HCT116 (cell line): Measurements from ENCODE around the gene TBC1D32. TPM values are rescaled to one million over a fixed set of nuclear protein-coding genes. Genes with fewer than 3 reads are reported as not detected.
"Not testable (repeated sequence)": the region's sequence is repeated elsewhere in the genome, so short reads cannot be mapped to it uniquely, and the experiment has no call there.

ENCODE experiments used
- ATAC-seq: fragments of 200-7000 bp; cut with Tn5 transposase; 2 replicates; pipeline ENCODE4 v1.9.1; 2020; ENCODE audit warnings: mild to moderate bottlenecking, moderate library complexity
- BruUV-seq: library from RNA; stranded (reverse); fragments of 400-500 nt; replicated peaks from 2 replicates; lab custom pipeline; 2021; lab: Mats Ljungman, UMichigan
- CTCF ChIA-PET: fragments of 300-600 bp; sonication (Branson Sonifier 250); formaldehyde crosslinking; loops from one replicate; lab custom pipeline; 2021; ENCODE audit warnings: antibody characterized with exemption; lab: Charles Lee
- POLR2A ChIA-PET: fragments of 300-600, 350-600 bp; sonication (Branson Sonifier 250); formaldehyde crosslinking; loops from one replicate; lab custom pipeline; 2021; ENCODE audit warnings: antibody characterized with exemption; lab: Charles Lee
- RAD21 ChIA-PET, 2 experiments: fragments of 300-600 bp; sonication (Branson Sonifier 250); formaldehyde crosslinking; loops; one replicate each; lab custom pipeline; 2023; ENCODE audit warnings: low total read pairs in 2 of 2; ENCODE audit not compliant: uncharacterized antibody in 2 of 2, unreplicated experiment in 2 of 2, low non-redundant PET in 1 of 2; lab: Charles Lee
- DNase-seq: peaks from one replicate; pipeline ENCODE4 v3.0.0-alpha.2; 2010; ENCODE audit warnings: low read depth, low spot score
- H2AFZ ChIP-seq: fragments of 200-600 bp; shearing (Covaris generic), sonication (generic); 2 replicates; pipeline ENCODE4 v1.6.1; 2017; ENCODE audit warnings: low read depth, mixed run types, mixed read lengths, antibody characterized with exemption, low read length; ENCODE audit not compliant: poor library complexity, severe bottlenecking
- H3K27ac ChIP-seq: 2 replicates; pipeline ENCODE4 v1.5.1; 2012; ENCODE audit warnings: low read depth, low read length
- H3K27me3 ChIP-seq: fragments of 200-600 bp; sonication (generic); 2 replicates; pipeline ENCODE4 v1.6.1; 2016; ENCODE audit warnings: mixed run types, low read length, mixed read lengths; ENCODE audit not compliant: insufficient read depth
- H3K36me3 ChIP-seq, 2 experiments: fragments of 200-500 bp in 1 of 2; fragments of 200-600 bp in 1 of 2; sonication (Bioruptor generic) in 1 of 2; sonication (generic) in 1 of 2; 2 replicates each; pipeline versions ENCODE4 v1.5.1 to v1.6.1; 2014 to 2016; ENCODE audit warnings: low read length in 2 of 2, inconsistent platforms in 1 of 2, mixed read lengths in 1 of 2, mixed run types in 1 of 2; ENCODE audit not compliant: insufficient read depth in 2 of 2, control insufficient read depth in 1 of 2
- H3K4me1 ChIP-seq, 2 experiments: fragments of 200-600 bp in 1 of 2; sonication (generic) in 1 of 2; 2 replicates each; pipeline versions ENCODE4 v1.5.1 to v1.6.1; 2012 to 2017; ENCODE audit warnings: low read length in 2 of 2, inconsistent platforms in 1 of 2, mild to moderate bottlenecking in 1 of 2, mixed read lengths in 1 of 2, mixed run types in 1 of 2, moderate library complexity in 1 of 2; ENCODE audit not compliant: insufficient read depth in 2 of 2, control insufficient read depth in 1 of 2
- H3K4me2 ChIP-seq: fragments of 200-600 bp; sonication (generic); 2 replicates; pipeline ENCODE4 v1.6.1; 2017; ENCODE audit warnings: mixed run types, low read length, mixed read lengths
- H3K4me3 ChIP-seq, 2 experiments: fragments of 200-600 bp in 1 of 2; sonication (generic) in 1 of 2; replicated peaks in 1 of 2; 2 replicates each; pipeline ENCODE4 v1.5.1; 2011 to 2016; ENCODE audit warnings: low read length in 2 of 2, control low read depth in 1 of 2, low read depth in 1 of 2, mild to moderate bottlenecking in 1 of 2, mixed read lengths in 1 of 2, mixed run types in 1 of 2
- H3K79me2 ChIP-seq: fragments of 200-600 bp; sonication (generic); 2 replicates; pipeline ENCODE4 v1.6.1; 2017; ENCODE audit warnings: mild to moderate bottlenecking, mixed run types, low read length, moderate library complexity, mixed read lengths; ENCODE audit not compliant: insufficient read depth
- H3K9ac ChIP-seq: fragments of 200-600 bp; sonication (generic); 2 replicates; pipeline ENCODE4 v1.6.1; 2016; ENCODE audit warnings: low read length, mixed read lengths
- H3K9me2 ChIP-seq: fragments of 200-600 bp; sonication (generic), shearing (Covaris generic); 2 replicates; pipeline ENCODE4 v1.6.1; 2017; ENCODE audit warnings: mixed run types, mild to moderate bottlenecking, moderate library complexity; ENCODE audit not compliant: insufficient read depth
- H3K9me3 ChIP-seq, 2 experiments: fragments of 200-500 bp in 1 of 2; fragments of 200-600 bp in 1 of 2; sonication (Bioruptor generic) in 1 of 2; sonication (generic) in 1 of 2; 2 replicates each; pipeline ENCODE4 v1.6.1; 2014 to 2017; ENCODE audit warnings: low read length in 2 of 2, mixed read lengths in 2 of 2, inconsistent platforms in 1 of 2, low read depth in 1 of 2, mild to moderate bottlenecking in 1 of 2, mixed run types in 1 of 2, moderate library complexity in 1 of 2; ENCODE audit not compliant: control insufficient read depth in 1 of 2, insufficient read depth in 1 of 2
- H4K20me1 ChIP-seq: fragments of 200-600 bp; sonication (generic), shearing (Covaris generic); 2 replicates; pipeline ENCODE4 v1.6.1; 2017; ENCODE audit warnings: mixed run types, mild to moderate bottlenecking, moderate library complexity; ENCODE audit not compliant: insufficient read depth
- intact Hi-C: fragments of 100-400 bp; cut with micrococcal nuclease; formaldehyde crosslinking; loops from 2 replicates; pipeline ENCODE4 v1.10.0; 2022
- total RNA-seq: library from RNA; stranded (reverse); gene quantifications from one replicate; pipeline ENCODE4 v1.2.1, GENCODE V29; 2021; ENCODE audit not compliant: unreplicated experiment
- TF ChIP-seq, protein P1 (sequence below), 3 experiments: fragments of 200-600 bp in 1 of 3; sonication (generic) in 1 of 3; IDR thresholded peaks in 2 of 3; conservative IDR thresholded peaks in 1 of 3; 2 replicates each; pipeline ENCODE4 v1.5.1; 2012 to 2017; ENCODE audit warnings: low read depth in 2 of 3, low read length in 2 of 3, antibody characterized with exemption in 1 of 3, borderline replicate concordance in 1 of 3, control low read depth in 1 of 3, mild to moderate bottlenecking in 1 of 3, mixed read lengths in 1 of 3, mixed run types in 1 of 3, moderate library complexity in 1 of 3; ENCODE audit not compliant: insufficient read depth in 1 of 3

TBC1D32 gene
- total RNA-seq, 1 experiment from 2014 or later = 13.8 TPM

DNA sequence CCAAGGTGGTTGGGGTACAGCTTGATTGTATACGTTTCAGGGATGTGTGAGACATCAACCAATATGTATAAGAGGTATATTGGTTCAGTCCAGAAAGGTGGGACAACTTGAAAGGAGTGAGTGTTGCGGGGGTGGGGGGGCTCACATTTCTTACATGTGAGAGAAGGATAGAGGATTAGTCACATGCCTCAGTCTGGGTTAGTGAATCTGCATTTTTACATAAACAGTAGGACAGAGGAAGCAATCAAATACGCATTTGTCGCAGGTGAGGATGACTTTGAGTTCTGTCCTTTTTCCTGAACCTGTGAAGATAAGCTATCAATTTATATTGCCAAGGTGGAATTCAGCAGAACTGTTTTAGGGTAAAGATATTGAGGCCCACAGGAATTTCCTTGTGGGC, 42.1 kb upstream of the TBC1D32 start:
- Histone ChIP-seq H3K27me3 (no peaks in the 10 kb centered on the region), H4K20me1 (no peaks in the 10 kb centered on the region), H3K9me2 (no peaks in the 10 kb centered on the region), H3K79me2 (no peaks in the 10 kb centered on the region), H3K4me1 (no peaks in the 10 kb centered on the region), H3K27ac (no peak overlapping the region), H3K4me3 (no peak overlapping the region), H3K9ac (no peak overlapping the region), H3K9me3 (no peaks in the 10 kb centered on the region), H2AFZ (no peak overlapping the region), H3K4me2 (no peak overlapping the region), H3K36me3 (no peaks in the 10 kb centered on the region)
- DNase-seq = no peak
- CTCF ChIA-PET = no interaction called here
- POLR2A ChIA-PET = no interaction called here
- TF ChIP-seq, protein P1, sequence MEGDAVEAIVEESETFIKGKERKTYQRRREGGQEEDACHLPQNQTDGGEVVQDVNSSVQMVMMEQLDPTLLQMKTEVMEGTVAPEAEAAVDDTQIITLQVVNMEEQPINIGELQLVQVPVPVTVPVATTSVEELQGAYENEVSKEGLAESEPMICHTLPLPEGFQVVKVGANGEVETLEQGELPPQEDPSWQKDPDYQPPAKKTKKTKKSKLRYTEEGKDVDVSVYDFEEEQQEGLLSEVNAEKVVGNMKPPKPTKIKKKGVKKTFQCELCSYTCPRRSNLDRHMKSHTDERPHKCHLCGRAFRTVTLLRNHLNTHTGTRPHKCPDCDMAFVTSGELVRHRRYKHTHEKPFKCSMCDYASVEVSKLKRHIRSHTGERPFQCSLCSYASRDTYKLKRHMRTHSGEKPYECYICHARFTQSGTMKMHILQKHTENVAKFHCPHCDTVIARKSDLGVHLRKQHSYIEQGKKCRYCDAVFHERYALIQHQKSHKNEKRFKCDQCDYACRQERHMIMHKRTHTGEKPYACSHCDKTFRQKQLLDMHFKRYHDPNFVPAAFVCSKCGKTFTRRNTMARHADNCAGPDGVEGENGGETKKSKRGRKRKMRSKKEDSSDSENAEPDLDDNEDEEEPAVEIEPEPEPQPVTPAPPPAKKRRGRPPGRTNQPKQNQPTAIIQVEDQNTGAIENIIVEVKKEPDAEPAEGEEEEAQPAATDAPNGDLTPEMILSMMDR (IDR thresholded peaks at IDR 0.05 in 2 of 3, conservative IDR thresholded peaks at IDR 0.05 in 1 of 3; ENCODE audit: borderline replicate concordance in 1 of 3, insufficient read depth in 1 of 3, low read depth in 2 of 3, low read length in 2 of 3) = no peak
- RAD21 ChIA-PET = interaction anchor here in 1 of 2 experiments (0.7 kb wide), 1 partner anchor 521 kb away, joined by 3 read pairs; no protein-coding TSS in a partner anchor
- no peak for ATAC-seq
- intact Hi-C loops = no loop called here
- BruUV-seq = no TSS peak

DNA sequence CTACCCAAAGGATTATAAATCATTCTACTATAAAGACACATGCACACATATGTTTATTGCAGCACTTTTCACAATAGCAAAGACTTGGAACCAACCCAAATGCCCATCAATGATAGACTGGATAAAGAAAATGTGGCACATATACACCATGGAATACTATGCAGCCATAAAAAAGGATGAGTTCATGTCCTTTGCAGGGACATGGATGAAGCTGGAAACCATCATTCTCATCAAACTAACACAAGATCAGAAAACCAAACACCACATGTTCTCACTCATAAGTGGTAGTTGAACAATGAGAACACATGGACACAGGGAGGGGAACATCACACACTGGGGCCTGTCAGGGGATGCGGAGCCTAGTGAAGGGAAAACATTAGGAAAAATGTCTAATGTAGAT, 39.9 kb upstream of the TBC1D32 start:
- H4K20me1 ChIP-seq, intact Hi-C loops, H3K9ac ChIP-seq, DNase-seq, H2AFZ ChIP-seq, H3K4me1 ChIP-seq, H3K27me3 ChIP-seq, H3K36me3 ChIP-seq, H3K27ac ChIP-seq, H3K79me2 ChIP-seq, H3K4me3 ChIP-seq, RAD21 ChIA-PET, H3K4me2 ChIP-seq, H3K9me2 ChIP-seq, ATAC-seq, POLR2A ChIA-PET, BruUV-seq, H3K9me3 ChIP-seq, CTCF ChIA-PET: not testable (repeated sequence)
